GM18870 (cell line): ENCODE data around the gene HNRNPF.
"Not testable (repeated sequence)": the region's sequence is repeated elsewhere in the genome, so short reads cannot be mapped to it uniquely, and the experiment has no call there.

ENCODE experiments used
- ATAC-seq: cut with Tn5 transposase; IDR thresholded peaks from one replicate; pipeline ENCODE4 v1.9.1; 2021; ENCODE audit warnings: moderate library complexity; ENCODE audit not compliant: unreplicated experiment

HNRNPF gene

DNA sequence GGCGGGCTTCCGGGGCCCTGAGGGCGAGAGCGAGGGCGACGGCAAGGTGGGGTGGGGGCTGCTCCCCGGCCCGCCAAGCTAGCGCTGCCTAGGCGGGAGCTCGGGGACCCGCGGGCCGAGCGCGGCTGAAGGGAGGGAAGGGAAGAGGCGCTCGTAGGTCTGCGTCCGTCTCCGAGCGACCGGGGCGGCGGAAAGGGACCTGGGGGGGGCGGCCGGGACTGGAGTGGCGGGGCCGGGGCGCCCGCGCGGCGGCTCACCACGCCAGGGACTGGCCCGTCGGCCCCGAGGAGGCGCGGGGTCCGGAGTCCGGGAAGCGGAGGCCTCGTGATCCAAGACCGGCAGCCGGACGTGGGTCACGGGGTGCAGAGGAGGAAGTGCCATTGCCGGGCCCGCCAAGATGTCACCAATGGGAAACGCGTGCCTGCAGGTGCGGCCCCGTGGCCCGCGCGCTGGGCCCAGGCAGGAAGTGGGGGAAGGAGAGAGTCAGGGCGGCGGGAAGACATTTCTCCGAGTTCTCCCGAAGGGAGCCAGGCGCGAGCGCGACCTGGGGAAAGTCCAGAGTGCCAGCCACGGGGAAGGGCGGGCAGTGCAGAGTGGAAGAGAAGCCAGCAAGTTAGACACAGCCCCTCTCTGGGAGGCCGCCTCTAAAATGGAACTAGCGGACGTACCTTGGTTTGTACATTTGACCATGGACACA lies 11.9 kb downstream of the HNRNPF start:
- ATAC-seq: peak; percentile 80

DNA sequence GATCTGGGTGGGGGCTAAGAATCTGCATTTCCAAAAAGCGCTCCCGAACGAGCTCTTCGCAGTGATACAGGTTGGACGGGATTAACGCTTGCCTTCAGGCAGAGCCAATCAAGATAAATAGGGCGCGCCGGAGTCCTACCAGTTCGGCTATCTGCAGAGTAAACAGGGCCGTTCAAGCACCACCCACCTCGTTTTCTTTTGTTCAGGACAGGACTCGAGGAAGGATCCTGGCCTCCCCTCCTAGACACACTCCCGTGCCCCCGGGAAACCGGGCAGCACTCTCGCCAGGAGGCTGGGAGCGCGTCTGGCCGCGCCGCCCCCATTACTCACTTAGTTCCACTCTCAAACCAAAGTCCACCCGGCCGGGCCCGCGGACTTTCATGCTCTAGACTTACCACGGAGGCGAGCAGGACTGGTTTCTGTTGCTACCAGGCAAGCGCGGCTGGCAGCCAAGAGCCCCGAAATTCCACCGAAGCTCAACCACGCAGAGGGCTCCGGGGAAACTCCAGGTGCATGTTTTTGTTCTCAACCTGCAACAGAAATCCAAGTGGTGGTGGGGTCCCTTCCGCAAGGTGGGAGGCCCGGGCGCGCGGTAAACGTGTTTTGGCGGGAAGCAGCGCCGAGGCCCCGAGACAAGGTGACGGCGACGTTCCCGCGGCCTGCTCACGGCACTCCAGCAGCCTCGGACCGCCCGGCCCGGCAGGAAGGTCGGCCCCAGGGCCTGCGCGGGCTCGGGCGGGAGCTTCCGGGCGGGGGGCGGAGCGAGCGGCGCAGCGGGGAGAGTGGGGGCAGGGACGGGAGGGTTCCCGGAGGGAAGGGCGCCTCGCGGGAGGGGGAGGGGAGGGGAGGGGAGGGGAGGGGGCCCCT lies 12.7 kb downstream of the HNRNPF start:
- ATAC-seq: no peak

DNA sequence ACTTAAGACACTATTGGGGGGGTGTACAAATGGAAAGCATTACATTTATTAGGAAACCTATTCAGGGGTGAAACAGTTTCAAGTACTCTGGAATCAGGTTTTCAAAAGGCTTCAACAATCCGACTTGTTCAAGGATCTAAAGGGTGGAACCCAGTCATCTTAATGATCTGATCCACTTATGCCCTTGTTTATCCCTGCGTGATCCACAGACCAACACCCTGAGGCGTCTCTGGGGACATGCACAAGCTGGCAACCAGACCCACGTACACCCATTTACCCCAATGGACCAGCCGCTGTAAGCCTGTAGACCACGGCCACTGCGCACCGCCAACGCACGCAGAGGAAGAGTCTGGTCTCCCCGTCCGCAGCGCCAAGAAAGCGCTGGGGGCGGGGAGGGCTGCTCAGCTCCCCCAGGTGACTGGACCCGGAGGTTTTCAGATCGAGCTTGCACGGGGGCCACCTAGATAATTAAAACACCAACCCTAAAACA lies 13.4 kb downstream of the HNRNPF start:
- ATAC-seq: no peak

DNA sequence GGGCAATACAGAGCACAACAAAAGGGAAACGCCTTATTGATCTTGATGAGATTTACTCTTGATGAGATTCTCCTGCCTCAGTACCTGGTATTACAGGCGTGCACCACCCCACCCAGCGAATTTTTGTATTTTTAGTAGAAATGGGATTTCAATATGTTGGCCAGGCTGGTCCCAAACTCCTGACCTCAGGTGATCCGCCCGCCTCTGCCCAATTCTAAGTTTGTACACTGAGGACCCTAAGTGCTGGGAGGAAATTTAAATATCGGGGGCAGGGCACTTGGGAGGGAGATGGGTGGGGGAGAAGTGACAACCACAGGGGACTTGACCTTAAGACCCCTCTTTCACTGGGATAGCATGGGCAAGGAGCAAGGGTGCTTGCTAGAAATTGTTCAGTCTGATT lies 14.1 kb downstream of the HNRNPF start:
- ATAC-seq: no peak

DNA sequence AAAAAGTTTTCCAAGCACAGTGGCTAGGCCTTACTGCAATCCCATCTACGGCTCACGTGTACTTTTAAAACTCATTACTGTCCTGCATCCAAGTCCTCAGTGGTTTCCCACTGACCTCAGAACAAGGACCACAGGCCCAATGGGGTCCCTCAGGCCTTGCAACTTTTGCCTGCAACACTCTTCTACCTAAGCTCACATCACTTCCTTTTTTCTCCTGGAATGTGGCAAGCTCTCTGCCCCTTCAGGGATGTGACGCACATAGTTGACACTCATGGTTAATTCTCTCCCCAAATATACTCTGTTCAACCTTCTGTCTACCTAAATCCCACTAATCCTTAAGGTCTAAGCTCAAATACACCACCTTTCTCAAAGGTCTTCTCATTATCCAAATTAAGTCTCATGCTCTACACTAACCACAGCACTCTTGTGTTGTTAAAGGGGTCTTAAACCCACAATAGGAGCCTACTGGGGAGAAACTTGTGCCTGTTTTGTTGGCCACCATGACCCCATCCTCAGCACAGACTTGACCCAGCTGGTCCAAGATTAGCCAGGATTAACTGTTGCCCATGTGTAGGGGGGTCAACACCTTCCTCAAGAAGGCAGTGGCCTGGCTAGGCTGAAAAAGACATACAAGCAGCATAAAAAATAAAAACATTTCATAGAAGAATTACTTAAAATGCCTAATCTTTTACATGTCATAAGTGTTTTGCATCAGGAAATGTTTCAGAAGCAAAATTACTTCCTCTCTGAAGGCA lies 15.2 kb downstream of the HNRNPF start:
- ATAC-seq: no peak

DNA sequence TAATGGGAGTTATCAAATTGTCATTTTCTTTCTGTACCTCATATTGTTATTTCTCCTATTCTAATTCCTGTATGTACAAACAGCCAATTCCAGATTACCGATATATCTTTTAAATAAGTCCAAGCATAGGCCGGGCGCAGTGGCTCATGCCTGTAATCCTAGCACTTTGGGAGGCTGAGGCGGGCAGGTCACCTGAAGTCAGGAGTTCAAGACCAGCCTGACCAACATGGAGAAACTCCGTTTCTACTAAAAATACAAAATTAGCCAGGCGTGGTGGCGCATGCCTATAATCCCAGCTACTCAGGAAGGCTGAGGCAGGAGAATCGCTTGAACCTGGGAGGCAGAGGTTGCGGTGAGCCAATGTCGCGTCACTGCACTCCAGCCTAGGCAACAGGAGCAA lies 15.8 kb downstream of the HNRNPF start:
- not testable (repeated sequence) for ATAC-seq

DNA sequence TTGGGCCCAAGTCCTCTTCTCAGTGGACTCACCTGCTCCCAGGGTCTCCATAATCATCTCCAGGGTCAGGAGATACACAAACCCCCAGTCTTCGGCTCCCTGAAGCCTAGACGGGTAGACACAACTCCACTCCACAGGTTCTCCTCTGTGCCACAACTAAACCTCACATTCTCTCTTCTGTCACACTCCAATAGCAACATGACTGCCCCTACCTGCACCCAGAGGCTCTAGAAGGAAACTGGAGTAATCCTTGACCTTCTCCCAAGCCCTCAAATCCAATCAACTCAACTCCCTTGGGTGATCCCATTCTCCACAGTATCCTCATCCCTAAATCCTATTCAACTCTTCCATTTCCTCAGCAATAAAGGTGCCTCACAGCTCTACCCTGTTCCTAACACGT lies 16.2 kb downstream of the HNRNPF start:
- ATAC-seq: no peak

DNA sequence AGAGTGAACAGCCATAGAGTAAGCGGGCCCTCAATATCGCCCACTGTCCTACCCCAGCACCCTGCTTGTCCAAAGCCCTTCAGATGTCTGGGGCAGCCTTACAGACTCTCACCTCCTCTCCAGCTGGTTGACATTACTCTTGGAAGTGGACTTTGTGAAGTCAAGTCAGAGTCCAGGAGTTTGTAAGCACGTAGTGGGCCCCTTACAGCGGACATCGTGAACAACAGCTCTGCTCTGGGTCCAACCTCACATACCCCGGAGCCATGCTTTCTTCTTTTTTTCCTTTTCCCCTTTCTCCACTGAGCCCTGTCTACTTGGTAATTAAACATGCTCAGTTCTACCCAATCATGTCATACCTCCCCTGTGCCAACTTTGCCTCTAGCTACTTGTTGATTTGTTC lies 17.5 kb downstream of the HNRNPF start:
- no peak for ATAC-seq

DNA sequence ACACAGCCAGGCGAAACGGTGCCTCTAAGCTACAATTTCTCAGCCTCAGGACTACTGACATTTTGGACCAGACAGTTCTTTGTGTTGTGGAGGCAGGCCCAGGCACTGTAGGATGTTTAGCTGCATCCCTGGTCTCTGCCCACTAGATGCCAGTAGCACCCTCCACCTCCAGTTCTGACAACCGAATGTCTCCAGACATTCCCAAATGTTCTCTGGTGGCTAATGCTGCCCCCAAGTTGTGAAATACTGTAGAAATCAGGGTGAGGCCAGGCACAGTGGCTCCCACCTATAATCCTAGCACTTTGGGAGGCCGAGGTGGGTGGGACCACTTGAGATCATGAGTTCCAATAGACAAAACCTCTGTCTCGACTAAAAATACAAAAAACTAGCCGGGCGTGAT lies 18.2 kb downstream of the HNRNPF start:
- ATAC-seq: no peak

DNA sequence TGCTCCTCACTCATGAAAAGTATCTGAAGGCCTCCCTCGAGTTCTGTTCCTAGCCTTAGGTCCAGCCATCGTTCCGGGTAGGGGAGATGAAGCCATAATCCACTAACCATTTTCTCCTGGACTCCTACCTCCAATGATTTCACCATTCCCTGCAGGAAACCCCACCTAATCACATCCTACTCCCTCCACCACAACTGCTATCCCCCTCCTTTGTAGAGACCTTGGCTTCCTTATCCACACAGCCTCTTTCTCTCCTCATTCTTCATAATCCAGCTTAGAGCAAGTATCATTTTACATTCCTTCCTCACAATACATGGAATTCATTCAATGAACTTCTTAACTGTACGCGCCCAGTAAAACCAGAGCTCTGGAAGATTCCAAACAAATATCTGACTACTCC lies 18.7 kb downstream of the HNRNPF start:
- ATAC-seq: no peak

DNA sequence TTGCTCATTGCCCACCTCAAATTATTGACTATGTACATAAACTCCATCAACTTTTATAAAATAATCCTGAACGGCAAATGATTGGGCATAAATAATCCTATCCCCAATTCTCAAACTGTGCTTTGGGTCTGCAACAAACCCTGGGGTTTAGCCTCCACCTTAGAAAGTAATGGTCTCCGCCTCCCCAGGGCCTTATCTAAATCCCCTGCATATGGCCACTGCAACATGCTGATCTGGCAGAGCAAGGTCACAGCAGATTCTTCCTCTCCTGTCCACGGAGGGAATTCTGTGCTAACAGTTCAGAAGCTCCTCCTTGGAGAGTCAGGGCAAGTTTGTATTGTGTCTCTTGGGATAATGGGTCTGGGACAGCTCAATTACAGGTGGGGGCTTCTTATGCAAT lies 19.1 kb downstream of the HNRNPF start:
- ATAC-seq: no peak

DNA sequence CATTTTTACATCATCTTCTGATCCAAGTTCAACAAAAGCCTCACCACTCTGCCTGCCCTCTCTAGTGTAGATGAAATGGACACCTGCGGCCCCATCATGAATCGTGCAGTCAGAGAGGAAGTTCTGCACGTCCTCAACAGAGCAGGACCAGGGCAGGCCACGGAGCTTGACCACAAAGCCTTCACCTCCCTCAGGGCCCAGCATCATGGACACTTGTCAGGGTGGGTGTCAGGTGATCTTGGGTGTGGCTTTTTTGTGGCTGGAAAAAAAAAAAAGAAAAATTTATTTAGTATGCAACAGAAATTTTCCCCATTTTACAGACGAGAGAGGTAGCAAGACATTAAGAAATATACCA lies 21.3 kb downstream of the HNRNPF start:
- ATAC-seq: no peak

DNA sequence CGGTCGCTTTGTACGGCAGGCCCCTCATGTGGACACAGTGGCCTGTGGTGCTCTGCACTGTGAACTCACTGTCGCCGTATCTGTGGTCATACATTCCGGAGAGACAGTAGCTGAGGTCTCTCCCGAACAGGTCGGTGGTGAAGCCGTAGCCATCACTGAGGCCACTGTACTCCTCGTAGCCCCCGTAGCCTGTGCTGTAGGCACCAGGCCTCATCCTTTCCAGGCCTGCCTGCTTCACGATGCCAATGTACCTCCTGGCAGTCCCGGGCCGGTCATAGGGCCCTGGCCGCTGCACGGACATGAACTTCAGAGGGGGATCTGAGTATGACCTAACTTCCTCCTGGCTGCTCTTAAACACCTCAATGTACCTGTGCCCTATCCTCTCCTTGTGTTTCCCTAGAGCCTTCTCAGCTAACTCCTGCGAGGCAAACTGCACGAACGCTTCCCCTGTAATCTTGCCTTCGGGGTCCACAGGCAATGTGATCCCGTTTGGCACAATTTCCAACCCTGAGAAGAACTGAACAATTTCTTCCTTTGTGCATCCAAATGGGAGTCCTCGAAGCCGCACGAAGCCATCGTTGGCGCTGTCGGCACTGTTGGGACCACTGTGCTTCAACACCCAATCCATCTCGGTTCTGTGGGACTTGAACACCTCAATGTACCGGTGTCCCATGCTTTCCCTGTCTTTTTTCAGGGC lies 21.9 kb downstream of the HNRNPF start:
- no peak for ATAC-seq

DNA sequence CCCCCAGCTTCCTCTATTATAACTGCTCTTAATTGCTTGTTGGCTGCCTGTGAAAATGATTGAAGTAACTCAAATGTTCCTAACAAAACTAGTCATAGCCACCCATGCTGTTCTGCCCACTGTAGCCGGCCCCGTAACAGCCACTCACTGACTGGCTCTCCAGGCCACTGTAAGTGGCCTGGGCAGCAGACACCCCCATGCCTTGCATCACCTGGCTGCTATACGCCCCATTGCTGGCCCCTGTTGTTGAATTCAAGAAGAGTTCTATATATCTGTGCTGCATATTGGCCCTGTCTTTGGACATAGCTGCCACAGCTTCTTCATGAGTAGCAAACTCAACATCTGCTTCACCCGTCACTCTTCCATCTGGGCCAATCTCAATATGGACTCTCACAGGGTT lies 22.4 kb downstream of the HNRNPF start:
- ATAC-seq: no peak

DNA sequence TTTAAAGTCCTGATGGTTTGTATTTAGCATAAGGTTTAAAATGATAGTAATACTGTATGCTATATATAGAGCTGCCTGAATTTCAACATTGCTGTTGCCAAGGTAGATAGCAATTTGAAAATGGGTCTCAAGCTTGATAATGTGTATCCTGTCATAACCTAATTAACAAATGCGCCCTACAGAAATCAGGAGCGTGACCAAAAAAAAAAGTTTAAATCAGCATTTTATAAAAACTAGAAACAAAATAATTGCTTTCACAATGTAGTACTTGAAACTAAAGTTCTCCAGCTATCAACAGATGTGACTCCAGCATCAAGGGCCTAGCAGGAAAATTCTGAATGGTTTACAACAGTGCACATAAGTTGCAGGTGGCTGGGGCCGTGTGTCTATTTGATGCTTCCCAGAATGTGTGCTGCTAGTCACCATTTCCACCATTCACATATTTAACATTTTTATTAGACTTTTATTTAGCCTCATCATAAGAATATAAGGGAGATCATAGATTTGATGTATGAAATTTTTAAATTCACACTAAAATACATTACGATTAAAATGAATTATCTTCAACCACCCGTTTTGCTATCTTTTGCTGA lies 23.5 kb downstream of the HNRNPF start:
- no peak for ATAC-seq

DNA sequence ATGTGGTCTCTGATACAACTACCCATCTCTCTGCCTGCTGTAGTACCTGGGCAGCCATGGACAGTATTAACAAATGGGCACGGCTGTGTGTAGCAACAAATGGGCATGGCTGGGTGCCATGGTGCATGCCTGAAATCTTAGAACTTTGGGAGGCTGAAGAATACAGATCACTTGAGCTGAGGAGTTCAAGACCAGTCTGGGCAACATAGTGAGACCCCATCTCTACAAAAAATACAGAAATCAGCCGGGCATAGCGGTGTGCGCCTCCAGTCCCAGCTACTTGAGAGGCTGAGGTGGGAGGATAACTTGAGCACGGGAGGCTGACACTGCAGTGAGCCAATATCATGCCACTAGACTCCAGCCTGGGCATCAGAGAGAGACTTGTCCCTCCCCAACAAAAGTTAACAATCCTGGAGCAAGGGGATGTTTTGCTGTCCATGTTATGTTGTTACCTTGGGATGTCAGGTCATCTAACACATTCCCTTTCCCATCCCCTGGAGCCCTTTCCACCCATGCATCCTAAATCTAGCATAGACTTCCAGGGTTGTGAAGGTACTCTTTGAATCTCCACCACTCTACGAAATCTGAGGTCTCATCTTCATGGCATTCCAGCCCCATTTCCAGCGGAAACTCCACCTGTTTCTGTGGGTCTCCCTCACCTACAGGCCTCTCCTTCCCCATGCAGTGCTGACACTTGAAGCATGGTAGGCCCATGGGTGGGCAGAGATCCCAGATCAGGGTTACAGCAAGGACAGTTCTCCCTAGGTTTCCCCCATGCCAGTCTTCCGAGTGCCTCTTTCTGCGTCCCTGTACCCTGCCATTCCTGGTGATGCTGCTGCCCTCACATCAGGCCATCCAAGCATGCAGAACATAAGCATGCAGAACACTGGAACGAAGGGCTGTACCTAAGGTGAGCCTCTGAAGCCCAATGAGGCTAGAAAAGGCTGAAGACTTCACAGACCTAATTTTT lies 24.4 kb downstream of the HNRNPF start:
- no peak for ATAC-seq

DNA sequence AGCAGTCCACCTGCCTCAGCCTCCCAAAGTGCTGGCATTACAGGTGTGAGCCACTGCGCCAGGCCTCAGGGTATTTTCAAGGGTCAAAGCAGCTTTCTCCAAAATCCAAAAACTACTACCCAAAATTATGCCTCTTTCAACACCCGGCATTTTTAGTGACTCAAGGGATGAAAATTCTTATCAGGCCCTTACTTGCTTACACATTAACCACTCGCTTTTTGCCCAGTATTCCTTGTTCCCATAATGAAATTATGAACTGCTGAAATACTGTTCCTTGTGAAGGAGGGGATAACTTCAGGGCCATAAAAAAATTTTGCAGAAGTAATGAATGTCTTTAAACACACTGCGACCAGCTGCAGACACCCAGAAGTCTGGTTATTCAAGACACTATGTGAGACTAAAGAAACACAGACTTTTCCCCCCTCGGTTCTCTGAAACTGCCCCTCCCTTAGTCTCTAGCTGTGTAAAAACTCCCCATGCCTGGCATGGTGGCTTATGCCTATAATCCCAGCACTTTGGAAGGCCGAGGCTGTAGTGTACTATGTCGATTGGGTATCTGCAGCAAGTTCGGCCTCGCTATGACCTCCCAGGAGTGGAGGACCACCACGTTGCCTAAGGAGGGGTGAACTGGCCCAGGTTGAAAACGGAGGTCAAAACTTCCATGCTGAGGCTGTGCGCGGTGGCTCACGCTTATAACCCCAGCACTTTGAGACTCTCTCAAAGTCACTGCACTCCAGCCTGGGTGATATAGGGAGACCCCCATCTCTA lies 25.6 kb downstream of the HNRNPF start:
- no peak for ATAC-seq

DNA sequence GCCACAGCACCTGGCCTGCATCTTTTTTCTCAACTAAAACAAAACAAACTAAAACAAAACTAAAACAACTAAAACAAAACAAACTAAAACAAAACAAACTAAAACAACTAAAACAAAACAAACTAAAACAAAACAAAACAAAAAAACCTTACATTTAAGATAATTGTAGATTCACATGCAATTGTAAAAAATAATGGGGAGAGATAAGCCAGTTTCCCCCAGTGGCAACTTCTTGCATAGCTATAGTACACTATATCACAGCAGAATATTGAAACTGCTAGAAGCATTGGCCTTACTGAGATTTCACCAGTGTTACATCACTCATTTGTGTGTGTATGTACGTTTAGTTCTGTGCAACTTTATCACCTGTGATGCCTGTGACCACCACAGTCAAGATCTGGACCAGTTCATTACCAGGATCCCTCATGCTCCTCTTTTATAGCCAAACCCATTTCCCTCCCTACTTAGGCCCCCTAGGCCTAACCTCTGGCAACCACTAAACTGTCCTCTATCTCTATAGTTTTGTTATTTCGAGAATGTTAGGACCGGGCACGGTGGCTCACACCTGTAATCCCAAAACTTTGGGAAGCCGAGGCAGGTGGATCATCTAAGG lies 28.3 kb downstream of the HNRNPF start:
- no peak for ATAC-seq
